Endometrium (tissue), 2 donors: Measurements from ENCODE around the gene BIRC3.
A peak's percentile ranks its signal among the peaks of the same experiment; 100 is the strongest.

ENCODE experiments used
- FAIRE-seq: peaks from 2 replicates; lab custom pipeline; 2012; peaks lifted over from hg19 to GRCh38; lab: Jason Lieb, UNC
- donor health status: control.
- donor health status: control.

Gene BIRC3

GRCh38 chr11:102317099-102317767 is at the start of gene BIRC3:
Gene BIRC3 (plus strand): TSS chr11:102317484. CDS start chr11:102324510, 7,026 bp downstream.
- FAIRE-seq, result no peak

GRCh38 chr11:102267609-102268008 is 49.7 kb upstream of the BIRC3 start:
- FAIRE-seq, result no peak

DNA sequence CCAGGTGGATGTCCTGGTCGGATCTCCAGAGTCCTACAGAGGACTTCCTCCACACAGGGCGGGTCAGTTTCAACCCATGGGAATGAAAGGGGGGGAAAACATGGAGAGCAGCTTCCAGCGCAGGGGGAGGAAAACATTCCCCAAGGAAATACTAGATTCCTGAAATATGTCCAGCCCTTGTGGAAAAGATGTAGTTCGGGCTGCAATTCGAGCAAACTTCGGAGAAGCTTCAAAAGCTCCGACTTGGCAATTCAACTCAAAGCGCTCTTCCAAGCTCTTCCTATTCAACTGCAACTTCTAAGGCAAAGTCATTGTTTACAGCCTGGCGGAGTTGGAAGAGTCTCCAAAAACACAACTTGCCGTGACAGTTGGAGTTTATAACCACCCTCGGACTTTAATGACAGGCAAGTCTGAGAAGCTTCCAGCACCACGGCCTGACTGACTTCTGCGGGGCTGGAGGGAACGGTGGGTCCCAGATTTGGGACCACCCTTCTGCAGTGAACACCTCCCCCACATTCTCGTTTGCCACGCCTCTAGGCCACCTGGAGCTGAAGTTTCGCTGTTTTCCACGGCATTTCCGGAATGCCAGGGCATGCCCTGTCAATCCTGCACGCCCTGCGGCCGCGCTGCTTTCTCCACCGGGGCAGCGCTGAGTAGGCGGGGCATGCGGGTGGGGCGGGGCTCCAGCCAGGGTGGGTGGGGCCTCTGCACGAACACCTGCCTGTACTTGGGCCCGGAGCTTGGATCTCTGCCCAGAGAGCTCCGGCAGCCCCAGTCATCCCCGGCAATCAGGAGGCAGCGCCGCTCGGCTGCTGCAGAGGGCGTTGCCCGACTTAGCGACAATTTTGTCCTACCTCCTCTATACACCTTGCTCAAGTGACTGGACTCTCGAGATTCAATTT is 49.0 kb upstream of the BIRC3 start:
- FAIRE-seq, result no peak

DNA sequence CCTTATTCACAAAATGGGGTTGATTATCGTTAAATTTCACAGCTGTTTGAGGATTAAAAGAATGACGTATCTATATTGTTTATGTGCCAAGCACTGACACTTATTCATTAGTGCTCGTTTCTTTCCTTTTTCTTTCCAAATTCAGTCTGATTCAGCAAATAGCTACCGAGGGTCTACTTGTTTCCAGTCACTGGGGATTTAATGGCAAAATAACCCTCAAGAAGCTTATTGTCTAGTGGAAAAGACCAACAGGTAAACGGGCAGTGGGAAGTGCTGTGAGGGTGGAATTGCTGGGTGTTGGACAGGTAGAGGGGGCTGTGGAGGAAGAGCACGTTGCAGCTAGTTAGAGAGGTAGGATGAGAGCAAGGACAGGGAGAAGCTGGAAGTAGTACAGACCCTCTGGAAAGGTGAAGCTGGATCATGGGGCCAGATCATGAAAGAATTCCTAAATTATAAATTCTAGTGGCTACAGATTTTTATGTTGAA is 48.3 kb upstream of the BIRC3 start:
- no peak for FAIRE-seq

DNA sequence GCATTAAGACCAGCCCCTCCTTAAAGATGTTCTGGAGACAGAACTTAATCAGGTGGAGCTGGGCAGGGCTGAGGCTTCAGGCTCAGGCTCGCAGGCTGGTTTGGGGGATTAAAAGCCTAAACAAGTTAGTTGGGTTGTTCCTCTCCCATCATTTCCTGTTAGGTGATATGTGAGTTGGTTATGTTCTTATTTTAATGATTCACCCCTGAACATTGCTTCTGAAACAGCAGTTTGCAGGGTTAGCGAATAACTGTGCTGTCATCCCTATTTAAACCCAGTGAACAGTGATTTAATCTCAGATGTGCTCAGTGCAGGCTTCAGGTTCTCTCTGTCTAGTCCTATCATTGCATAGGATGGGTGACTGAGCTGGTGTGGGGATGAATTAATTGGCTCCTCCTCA is 47.4 kb upstream of the BIRC3 start:
- FAIRE-seq, result no peak

DNA sequence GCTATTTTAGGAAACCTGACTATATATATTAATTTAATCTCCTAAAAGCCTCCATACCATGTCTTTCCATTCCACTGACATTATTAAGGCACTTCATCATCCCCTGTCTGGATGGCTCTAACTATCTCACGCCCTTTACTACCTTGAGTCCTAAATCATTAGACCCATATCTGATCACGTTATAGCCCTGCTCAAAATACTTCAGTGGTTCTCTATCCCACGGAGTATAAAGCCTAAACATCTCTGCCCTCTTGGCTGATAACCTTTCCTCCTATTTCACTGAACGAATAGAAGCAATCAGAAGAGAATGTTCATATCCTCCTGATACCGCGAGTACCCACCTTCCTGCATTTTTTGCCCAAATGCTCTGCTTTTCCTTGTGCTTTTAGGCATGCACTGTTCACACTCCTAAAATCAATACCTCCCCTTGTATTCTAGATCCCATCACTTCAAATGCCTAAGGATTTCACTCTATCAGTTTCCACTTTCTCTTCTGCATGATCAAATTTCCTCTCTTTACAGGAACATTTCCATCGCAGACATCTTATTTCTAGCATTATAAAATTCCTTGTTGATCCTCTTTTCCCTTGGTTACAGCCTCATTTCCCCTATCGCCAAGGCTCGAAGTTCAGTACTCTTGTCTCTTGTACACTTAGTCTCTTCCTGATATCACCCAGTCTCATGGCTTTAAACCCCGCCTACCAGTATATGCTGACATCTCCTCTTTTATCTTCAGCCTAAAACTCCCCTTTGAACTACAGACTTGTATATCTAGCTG is 45.0 kb upstream of the BIRC3 start:
- no peak for FAIRE-seq

DNA sequence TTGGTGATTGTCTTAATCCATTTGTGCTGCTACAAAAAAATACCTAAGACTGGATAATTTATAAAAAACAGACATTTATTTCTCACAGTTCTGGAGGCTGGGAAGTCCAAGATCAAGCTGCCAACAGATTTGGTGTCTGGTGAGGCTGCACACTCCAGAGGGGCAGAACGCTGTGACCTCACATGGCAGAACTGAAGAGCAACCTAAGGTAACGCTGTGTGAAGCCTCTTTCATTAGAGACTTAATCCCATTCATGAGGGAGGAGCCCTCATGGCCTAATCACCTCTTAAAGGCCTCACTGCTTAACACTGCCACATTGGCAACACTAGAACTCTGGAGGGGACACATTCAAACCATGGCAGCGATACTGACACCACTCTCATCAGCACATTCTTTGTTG is 42.7 kb upstream of the BIRC3 start:
- FAIRE-seq, result no peak

DNA sequence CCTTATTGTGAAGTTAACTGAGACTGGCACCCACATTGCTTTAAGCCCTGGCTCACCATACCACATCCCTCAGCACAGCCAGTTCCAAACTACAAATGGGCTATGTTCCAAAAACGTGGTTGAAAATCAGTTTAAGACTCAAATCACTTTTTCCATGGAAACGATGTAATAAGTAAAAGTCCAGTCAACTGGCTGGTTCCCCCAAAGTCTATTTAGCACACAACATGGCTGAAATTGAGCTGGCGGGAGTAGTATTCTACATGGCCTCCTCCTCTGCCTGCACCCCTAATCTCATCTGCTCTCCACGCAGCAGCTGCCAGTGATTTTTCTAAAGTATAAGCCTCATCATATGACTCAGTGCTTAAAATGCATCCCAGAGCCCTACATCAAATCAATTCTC is 40.9 kb upstream of the BIRC3 start:
- no peak for FAIRE-seq

DNA sequence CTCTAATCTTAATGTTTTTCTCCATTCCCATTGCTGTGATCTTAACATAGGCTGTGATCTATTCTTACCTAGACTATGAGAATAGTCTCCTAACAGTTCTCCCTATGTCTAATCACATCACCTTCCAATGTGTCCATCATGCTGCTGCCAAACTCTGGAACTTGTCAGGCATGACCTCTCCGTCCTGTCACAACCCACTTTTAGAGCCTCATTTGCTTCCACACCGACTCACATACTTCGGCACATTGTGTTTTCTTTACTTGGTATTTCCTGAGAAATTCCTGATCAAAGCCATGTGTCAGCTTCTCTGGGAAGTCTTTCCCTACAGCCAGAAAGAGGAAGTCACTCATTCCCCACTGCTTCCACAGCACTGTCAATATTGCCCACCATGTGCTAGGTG is 40.5 kb upstream of the BIRC3 start:
- FAIRE-seq, result no peak

- FAIRE-seq, result peak; percentile 21
Observed at GRCh38 chr11:102279641-102280170, 37.6 kb upstream of the BIRC3 start.

- FAIRE-seq, result no peak
Observed at GRCh38 chr11:102280245-102280833, 36.9 kb upstream of the BIRC3 start.

DNA sequence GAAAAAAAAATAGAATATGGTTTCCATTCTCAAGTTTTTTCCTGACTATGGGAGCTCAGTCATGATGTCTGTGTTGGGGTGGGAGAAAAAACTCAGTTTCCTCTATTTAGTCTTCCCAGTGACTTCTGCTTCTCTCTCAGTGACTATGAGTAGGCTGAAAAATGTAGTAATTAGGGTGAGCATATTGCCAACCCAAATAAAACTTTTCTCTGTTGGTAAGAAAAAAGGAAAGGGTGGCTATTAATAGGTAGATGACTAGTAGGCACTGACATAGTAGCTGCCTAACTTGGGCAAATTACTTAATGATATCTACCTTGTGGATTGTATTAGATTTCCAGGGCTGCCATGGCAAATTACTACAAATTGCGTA is 34.2 kb upstream of the BIRC3 start:
- no peak for FAIRE-seq

DNA sequence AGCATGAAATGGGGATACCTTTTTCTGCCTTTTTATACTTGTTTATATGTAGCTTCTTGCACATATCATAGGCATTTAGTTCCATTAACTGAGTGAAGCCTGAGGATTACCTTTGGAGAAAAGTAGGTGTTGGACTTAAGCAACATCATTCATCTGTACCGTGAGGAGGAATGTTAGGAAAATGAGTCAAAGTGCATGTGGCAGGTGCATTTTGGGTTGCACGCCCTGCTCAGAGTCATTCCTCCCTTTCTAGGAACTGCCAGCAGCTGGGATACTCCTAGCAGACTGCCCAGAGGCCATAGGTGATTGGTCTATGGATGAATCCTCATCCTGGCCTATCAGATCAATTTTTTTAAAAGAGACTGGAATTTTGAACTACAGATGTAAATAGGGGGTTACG is 33.3 kb upstream of the BIRC3 start:
- FAIRE-seq, result no peak

GRCh38 chr11:102286292-102286691 is 31.0 kb upstream of the BIRC3 start:
- FAIRE-seq, result no peak

DNA sequence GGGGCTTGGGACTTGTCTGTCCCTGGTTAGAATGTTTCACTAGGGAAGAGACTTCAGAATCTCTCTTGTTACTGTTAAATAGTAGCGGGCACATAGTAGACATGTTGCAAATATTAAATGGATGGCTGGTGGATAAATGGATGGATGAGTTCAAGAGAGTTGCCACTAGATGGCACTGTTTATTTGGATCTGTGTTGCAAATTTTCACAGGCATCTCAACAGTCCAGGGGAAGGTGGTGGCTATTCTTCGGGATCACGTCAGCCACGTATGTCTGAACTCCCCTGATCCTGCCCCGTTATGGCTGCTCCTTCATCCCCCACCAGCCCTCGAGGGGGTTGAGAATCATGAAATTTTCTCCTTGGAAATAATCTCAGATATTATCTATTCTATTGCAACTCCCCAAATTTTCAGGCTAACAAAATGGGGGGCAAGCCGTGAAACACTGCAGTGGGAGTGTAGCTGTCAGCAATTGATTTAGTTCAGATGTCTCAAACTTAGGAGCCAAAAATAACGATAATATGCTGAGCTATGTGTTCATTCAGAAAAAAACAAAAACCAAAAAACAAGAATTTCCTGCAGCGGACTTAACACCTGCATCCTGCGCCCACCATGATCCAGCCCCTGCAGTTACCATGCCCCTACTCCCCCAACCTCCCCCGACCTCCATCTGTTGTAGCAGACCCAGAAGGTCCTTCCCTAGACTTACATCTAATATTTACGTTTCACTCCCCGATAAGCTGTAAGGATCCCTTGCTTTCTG is 29.1 kb upstream of the BIRC3 start:
- no peak for FAIRE-seq

DNA sequence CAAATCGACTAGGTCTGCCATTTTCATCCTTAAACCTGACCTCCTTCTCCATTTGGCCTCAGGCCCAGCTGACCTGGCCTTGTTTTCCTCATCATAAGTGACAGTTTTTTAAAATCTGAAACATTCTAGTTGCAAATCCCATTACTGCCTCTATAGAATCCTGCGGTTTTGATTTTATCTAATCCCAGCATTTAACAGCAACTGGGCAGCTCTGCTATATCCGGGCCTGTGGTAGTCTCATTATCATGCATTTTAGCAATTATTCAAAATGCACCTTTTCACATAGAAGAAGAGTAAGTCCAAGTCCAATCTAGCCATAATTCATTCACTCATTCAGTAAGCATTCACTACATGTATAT is 28.6 kb upstream of the BIRC3 start:
- FAIRE-seq, result no peak

GRCh38 chr11:102289592-102289991 is 27.7 kb upstream of the BIRC3 start:
- no peak for FAIRE-seq

- FAIRE-seq, result no peak
Observed at GRCh38 chr11:102291831-102292230, 25.5 kb upstream of the BIRC3 start.

GRCh38 chr11:102292933-102293332 is 24.4 kb upstream of the BIRC3 start:
- no peak for FAIRE-seq

DNA sequence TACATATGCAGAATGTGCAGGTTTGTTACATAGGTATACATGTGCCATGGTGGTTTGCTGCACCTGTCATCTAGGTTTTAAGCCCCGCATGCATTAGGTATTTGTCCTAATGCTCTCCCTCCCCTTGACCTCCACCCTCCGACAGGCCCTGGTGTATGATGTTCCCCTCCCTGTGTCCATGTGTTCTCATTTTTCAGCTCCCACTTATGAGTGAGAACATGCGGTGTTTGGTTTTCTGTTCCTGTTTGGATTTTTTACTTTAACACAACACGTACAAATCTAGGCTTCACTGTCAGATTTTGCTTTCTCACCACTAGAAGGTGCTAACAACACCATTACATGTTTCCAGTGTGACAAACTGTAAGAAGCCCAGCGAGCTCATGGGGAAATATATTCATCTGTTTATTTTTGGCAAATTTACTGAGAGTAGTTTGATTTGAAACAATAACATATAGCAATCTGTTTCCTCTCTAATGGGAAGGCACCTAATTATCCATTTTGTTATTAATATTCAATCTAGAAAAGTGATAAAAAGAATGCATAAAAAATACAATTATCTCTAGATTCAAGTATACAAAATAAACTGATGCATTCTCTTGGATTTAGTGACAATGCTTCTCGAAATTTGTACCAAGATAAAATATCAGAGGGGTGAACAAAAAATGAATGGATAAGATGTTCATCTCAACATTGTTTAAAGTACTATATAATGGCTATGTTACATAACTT is 23.2 kb upstream of the BIRC3 start:
- no peak for FAIRE-seq

DNA sequence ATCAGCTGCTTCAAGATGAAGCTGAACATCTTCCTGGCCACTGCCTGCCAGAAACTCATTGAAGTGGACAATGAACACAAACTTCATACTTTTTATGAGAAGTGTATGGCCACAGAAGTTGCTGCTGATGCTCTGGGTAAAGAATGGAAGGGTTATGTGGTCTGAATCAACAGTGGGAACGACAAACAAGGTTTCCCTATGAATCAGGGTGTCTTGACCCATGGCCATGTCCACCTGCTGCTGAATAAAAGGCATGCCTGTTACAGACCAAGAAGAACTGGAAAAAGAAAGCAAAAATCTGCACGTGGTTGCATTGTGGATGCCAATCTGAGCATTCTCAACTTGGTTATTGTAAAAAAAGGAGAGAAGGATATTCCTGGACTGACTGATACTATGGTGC is 22.2 kb upstream of the BIRC3 start:
- FAIRE-seq, result no peak
